ENCODE measurements around the gene AMELX.

DNA sequence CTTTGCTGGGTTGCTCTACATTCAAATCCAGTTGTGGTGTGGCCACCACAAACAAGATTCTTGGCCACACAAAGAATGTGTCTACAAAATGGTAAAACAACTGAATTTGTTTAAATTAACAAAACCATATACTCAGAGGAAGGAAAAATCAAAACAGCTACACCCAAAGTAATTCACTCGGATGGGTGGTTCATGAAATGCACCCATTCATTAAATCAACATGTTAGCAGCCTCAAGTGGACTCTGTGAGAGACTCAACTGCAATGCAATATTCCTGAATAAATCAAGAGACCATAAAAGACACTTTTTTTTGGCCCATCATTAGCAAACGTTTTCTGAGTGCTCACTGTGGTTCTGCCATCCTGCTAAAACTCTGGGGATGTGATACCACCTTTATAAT, 11.2 kb upstream of the AMELX start:
- TF ChIP-seq POLR2A (IDR thresholded peaks at IDR 0.05; ENCODE audit: low read depth, low read length) (no peak), TAF1 (IDR thresholded peaks at IDR 0.05; ENCODE audit: borderline replicate concordance, low read depth, low read length) (no peak)
